GM21576 (cell line): ENCODE results near the gene RPTN.

Source experiments
- ATAC-seq: cut with Tn5 transposase; IDR thresholded peaks from one replicate; pipeline ENCODE4 v1.9.1; 2021; ENCODE audit warnings: mild to moderate bottlenecking, moderate library complexity; ENCODE audit not compliant: unreplicated experiment

RPTN gene, protein sequence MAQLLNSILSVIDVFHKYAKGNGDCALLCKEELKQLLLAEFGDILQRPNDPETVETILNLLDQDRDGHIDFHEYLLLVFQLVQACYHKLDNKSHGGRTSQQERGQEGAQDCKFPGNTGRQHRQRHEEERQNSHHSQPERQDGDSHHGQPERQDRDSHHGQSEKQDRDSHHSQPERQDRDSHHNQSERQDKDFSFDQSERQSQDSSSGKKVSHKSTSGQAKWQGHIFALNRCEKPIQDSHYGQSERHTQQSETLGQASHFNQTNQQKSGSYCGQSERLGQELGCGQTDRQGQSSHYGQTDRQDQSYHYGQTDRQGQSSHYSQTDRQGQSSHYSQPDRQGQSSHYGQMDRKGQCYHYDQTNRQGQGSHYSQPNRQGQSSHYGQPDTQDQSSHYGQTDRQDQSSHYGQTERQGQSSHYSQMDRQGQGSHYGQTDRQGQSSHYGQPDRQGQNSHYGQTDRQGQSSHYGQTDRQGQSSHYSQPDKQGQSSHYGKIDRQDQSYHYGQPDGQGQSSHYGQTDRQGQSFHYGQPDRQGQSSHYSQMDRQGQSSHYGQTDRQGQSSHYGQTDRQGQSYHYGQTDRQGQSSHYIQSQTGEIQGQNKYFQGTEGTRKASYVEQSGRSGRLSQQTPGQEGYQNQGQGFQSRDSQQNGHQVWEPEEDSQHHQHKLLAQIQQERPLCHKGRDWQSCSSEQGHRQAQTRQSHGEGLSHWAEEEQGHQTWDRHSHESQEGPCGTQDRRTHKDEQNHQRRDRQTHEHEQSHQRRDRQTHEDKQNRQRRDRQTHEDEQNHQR

DNA sequence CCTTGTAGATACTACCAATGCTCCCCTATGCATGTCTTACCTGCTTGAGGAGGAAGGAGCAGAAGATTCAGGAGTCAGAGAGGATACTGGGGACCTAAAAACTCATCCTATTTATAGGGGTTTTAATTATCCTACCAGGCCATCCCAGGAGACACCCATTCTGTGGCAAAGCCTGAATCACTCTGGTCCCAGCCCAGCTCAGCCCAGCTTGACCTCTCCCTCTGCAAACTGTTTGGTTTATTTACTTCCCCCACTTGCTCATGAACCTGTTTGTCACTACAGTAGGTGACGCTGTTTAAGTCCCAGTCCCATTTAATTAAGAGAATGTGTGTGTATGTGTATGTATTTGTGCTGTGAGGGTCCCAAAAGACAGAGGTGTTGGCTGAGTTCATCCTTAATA, at the start of gene RPTN:
Gene RPTN, minus strand, starts transcription at position 85 of the 400 bp plus-strand sequence. CDS start 1,339 bp downstream, outside the sequence.
- ATAC-seq = no peak

DNA sequence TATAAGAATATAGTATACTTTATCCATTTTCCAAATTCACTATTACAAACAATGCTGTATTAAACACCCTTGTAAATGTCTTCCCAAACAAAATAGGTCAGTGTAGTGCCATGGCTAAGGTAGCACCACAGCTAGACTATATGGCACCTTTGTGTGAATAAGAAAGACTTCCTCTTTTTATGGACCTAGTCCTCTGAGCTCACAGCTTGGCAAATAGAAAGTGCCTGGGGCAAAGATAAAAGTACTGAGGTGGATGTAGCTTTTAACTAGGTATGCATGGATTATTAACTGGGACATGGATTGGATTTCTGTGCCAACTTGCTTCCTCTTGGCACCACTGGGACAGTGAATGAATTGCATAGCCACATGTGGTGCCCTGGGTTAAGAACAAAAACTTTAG, 40.0 kb upstream of the RPTN start:
- ATAC-seq = no peak

DNA sequence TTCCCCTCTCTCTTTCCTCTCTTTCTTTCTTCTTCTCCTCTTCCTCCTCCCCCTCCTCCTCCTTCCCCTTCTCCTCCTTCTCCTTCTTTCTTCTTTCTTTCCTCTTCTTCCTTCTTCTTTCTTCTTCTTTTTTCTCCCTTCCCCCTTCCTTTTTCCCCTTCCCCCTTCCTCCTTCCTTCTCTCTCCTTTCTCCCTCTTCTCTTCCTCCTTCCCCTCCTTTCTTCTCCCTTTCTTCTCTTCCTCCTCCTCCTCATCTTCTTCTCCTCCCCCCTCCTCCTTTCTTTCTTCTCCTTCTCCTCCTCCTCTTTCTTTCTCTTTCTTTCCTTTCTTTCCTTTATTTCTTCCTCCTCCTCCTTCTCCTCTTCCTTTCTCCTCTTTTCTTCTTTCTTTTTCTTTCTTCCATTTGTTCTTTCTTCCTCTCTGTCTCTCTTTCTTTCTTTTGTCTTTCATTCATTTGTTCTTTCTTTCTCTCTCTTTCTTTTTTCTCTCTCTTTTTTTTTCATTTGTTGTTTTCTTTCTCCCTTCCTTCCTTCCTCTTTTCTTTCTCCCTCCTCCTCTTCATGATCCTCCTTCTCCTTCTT, 38.4 kb upstream of the RPTN start:
- ATAC-seq = no peak

DNA sequence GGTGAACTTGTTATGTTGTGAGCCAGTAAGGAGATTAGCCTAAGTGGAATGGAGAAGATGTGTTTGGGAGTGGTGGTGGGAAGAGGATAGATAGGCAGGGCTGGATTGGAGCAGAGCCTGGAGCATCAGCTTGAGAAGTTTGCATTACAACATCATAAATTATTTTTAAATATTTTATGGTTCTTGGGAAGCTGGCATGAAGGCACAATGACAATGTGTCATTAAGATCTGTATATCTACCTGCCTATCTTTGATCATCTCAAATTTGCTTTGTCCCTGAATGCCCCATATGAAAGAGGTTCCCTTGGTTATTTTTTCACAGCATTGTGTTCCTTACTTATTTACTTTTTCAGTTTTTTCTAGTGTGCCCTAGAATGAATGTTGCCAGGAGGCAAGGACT, 32.7 kb upstream of the RPTN start:
- ATAC-seq = no peak

DNA sequence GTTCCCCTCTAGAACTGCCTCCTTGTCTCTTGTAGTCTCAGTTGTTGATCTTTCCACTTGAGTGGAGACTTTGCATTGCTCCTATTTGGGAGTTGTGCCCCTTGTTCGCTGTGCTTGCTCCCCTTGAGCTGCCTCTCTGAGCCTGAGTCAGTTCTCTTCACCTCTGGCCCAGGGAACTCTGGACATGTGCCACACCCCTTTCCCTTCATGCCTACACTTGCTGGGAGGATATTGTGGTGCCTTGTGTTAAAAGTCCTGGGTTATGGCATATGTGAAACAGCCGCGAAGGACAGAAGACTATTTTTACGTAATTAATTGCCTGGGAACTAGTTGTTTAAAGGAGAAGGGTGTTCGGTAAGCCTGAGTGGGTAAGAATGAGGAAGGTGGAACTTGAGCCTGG, 32.2 kb upstream of the RPTN start:
- ATAC-seq = no peak

DNA sequence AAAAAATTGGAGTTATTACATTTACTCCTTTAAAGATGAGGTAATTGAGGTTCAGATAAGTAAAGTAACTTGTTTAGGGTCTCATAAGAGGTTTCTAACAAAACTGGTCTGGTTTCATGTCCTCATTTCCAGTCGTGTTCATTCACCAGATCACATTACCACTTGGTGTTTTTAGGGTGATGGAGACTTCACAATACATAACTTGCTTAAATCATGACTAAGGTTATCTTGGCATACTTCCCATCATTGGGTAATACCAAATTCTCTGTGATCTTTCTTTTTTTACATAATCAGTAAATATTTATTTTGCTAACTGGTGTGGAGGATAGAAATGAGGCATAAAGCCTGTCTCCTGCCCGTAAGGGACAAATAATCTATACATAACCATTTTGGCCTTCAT, 31.6 kb upstream of the RPTN start:
- ATAC-seq = no peak

DNA sequence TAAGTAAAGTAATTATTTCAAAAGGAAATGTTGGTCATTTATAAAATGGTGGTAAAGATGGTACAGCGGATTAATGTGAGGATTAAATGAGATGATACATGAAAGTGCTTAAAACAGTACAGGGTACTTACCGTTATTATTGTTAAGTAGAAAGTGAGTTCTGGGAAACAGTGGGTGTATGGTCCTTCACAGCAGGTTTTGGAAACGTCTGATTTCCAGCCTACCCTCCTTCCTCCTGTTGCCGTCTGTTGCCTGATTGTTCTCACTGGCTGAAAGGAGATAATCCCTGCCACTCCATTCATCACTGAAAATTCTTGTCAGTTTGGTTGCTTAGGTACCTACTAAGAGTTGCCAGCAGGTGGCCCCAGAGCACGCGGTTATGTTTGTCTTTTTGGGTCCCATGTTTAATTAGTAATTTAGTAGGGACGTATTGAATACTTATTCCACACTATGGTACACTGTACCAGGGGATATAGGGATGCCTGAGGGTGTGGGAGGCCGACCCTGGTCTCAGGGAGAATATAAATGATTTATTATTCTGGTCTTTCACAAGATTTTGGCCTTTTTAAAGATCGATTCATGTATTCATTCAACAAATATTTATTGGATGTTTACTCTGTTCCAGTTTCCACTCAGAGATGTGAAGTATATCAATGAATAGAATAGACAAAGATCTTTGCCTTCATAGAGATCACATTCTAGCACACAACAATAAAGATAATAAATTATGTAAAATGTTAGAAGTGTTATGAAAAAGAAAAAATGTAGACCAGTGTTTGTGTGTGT, 30.8 kb upstream of the RPTN start:
- ATAC-seq = no peak

DNA sequence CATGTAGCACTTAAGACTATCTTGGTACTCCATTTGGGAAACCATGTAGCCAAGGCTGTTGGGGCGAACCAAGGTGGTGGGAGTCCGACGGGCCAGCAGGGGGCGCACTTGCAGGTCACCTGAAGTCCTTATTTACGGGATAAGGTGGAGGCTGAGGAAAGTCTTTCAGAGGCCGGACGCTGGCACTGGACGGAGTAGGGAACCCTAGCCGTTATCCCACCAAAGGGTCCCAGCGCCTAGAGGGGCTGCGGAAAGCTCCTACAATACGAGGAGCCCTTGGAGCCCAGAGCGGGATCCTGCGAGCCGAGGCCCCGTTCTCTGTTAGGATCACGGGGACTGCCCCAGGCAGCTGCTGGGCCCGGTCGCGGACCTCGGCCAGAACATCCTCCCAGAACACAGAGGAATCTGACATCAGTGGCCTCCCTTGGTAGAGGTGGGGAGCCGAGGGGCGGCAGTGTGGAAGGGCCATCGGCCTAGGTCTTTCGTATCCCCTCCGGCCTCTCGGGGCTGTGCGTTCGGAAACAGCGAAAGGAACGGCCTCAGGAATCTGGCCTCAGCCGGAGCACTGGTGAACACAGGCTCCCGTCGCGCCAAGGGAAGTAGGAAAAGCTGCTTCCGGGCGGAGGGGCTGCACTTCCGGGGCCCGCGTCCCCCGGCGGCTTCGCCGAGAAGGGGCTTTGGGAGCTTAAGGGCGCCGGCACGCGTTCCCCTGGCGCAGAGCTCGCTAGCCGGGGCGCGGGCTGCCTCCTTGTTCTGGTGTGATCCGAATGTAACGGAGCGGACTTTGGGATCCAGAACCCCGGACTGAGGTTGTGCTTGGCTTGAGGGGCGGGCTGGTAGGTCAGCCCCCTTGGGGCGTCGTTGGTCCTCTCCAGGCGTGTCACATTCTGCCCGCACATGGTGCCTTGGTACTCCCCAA, 29.9 kb upstream of the RPTN start:
- ATAC-seq = no peak

DNA sequence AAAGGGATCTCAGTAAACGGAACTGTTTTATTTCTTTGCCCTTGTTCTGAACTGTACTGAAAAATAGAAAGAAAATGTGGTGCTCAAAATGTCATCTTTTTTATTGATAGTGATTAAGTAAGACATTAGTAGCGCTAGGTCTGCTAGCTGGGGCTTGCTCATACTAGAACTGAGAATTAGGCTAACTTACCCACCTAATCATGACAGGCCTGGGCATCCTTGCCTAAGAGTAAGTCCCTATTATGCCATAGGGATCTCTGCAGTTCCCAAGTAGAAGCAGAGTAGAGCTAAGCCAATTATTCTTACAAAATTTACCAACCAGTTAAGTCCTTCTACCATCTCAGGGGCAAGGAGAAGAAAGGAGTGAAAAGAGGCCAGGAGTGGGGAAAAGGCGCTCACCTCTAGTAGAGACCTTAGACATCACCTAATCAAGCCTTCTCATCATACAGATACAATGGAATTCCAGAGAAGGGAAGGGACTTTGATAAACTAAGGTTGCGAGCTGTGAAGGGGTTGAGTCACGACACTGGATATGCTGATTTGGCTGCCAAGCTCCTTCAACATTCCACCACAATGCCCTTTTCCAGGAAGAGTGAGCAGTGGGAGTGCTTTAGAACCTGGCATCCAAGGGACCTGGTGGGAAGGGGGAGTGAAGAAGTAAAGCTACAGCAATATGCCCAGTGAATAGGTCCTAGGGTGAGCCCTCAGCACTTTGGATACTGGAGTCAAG, 27.7 kb upstream of the RPTN start:
- ATAC-seq = no peak

DNA sequence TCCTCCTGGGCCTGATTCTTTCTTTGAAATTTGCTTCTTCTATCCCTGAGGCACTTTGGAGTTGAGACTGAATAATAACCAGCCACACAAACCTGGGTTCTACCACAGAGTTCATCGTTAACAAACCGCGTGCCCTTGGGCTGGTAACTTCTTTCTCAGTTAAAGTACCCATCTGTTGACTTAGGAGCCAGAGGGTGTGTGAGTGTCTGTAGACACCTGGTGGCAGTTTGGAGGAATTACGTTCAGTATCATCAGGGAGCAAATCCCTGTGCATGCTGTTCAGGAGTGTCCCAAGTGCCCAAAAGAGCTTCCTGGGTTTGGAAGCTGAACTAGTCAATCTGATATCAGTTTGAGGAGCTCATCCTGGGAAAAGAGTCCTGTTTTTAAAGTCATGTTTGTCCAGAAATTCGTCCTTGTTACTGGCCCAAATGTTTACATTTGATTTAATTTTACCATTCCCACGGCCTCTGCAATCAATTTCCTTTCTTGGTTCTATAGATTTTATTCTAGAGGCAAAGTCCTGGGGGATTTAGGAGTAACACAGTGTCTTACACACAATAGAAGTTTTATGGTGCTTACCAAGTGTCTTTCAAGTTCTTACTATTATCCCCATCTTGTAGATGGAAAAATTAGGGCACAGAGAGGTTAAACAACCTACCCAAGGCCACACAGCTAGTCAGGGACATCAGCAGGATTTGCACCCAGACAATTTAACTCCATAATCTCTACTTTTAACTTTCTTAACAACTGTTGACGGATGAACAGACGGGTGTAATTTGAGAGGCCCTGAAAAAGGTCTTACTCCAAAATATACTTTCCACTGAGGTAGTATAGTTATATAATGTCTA, 26.7 kb upstream of the RPTN start:
- no peak for ATAC-seq

DNA sequence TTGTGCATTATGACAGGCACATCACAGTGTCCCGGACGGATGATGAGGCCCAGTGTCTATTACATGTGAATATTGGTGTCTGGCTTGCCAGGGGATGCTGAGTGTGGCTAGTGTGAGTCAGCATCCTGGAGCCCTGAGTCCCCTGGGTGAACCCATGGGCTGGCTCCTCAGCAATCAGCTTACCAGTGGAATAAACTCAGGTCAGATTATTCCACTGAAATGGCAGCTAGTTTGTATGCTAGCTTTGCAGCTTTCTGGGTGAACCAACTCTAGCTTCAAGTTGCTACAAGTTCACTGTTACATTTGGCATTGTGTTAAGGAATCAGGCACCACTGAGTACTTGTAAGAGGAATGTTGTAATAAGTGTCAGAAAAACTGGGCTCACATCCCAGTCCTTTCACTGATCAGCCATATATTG, 23.9 kb upstream of the RPTN start:
- no peak for ATAC-seq

DNA sequence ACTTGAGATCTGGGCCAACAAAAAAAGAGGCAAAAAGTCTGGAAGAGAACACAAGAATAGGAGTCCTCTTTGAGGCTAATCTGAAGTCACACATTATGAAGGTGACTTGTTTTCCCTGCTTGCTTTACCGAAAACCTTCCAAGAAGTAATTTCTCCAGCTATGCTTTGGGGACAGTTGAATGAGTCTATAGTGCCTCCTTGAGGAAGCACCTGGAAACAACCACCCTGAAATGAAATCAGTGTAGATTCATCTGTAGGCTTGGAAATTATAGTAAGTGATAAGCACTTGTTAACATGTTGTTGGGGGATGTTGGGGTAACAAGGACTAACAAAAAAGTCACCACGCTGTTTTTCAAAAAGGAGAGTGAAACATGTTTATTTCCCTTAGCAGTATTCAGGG, 23.4 kb upstream of the RPTN start:
- ATAC-seq = no peak

DNA sequence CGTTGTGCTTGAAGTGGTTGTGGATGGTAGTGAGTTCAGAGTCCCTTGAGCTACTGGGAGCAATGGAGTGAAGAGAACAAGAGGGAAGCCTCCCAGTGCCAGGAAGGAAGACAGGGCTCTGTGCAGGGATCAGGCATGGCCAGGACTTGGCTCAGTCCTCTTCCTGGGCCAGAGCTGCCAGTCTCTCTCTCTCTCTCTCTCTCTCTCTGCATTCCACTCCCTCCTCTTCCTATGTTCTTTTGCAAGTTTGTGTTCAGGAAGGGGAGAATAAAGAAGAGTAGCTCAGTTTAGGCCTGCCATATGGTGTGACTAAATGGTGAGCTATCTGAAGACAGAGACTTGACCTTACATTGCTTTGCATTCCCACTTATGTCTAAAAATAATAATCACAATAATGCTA, 20.5 kb upstream of the RPTN start:
- ATAC-seq = no peak

DNA sequence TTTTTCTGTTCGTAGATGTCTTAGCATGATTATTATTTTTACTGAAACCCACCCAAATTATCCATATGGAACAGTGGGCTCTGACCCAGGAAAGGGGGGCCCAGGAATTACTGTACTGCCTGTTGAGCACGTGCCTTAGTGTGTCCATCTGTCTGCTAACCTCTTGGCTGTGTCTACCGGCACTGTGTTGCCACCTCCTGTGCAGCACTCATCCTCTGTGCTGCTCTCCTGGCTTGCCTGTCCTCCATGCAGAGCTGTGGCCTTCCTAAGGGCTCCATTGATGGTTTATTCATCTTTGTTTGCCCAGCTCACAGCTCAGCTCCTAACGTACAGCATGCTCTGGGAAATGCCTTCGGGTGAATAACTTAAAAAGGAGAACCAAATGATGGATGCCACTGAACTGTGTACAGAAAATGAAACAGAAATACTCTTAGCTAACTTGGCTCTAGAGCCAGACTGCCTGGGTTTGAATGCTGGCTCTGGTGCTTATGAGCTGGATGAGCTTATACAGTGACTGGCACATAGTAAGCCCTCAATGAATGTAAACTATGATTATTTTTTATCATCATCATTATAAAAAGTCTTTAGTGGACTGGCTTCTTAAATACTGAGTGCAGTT, 11.4 kb upstream of the RPTN start:
- ATAC-seq = no peak

DNA sequence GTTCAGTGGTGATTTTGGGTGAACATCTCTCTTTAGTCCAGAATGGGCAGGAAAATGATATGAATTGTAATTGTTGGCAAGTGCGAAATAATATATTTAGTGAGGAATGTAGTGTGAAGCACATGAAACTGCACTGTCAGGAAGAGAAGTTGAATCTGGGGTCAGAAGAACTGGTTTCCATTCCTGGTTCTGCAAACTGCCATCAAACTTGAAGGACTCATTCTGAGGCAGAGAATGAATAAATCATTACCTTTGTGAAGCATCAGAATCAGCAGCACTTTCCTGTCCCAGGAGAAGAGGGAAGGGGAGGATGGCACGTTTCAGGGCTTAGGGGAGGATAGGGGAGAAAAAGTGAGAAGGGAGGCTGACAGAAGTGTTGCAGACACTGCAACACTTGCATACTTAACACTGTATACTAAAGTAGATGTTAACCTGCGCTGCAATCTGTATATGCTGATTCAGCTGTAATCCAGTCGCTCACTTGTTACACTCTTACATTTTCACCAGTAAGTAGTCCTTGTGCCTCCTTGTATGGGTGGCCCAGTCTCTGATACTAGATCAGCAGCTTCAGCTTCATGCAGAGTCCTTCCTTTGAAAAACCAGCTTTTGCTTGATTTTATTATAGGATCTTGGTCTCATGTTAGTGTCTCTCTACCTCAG, 10.5 kb upstream of the RPTN start:
- no peak for ATAC-seq

DNA sequence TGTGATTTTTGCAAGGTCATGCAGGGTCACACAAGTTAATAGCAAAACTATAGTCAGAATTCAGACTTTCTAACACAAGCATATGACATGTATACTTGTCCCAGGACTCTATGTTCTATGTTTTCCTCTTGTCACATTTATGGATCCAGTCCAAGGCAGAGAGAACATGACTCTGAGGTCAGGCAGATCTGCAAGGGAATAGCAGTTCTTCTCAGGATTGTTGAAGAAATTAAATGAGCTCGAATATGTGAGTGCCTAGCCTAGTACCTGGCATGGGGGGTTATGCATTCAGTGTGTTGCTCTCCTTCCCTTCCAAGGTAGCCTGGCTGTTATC, 9.5 kb upstream of the RPTN start:
- ATAC-seq = no peak

DNA sequence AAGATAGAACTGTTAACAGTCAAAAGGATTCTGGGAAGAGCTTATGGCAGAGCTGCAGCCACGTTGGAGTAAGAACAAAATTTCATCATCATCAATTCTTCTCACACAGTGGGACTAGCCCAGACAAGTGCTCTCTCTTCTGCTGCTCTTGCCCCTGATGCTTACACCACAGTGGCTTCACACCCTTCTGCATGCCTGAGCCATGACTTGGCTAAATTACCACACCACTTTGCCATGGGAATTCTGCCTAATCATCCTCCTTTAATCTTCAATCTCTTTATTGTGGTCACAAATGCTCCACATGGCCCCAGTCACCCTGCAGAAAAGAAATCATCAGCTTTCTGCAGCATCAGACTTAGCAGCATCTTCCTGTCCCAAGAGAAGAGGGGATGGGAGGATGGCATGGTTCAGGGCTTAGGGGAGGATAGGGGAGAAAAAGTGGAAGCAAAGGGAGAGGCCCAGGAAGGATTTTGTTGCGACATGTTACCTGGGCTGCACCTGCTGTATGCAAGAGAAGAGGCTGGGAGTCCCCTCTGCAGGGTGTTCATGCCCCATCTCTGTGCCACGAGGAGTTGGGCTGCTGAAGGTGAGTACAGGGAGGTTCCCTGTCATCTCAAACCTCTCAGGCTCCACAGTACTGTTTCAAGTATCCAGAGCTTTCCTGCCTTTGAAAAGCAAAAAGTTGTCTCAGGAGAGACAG, 9.0 kb upstream of the RPTN start:
- ATAC-seq = no peak
